Smooth muscle cell (in vitro differentiated cells): ENCODE data around the gene CD164L2. TPM values are rescaled to one million over a fixed set of nuclear protein-coding genes. Genes with fewer than 3 reads are reported as not detected.

Source experiments
- DNase-seq: peaks from one replicate; lab custom pipeline; 2025; ENCODE audit not compliant: unreplicated experiment; lab: John Stamatoyannopoulos, UW
- H2AFZ ChIP-seq: fragments of 200-600 bp; sonication (generic); 2 replicates; pipeline ENCODE4 v1.6.0; 2016; ENCODE audit warnings: antibody characterized with exemption, low read depth, mild to moderate bottlenecking
- H3F3A ChIP-seq: fragments of 200-600 bp; sonication (generic); 2 replicates; pipeline ENCODE4 v1.6.0; 2017; ENCODE audit warnings: antibody characterized with exemption, low read depth
- H3K27ac ChIP-seq: fragments of 200-600 bp; sonication (generic); 2 replicates; pipeline ENCODE4 v1.5.1; 2016; ENCODE audit warnings: low read depth, mild to moderate bottlenecking
- H3K27me3 ChIP-seq: fragments of 200-600 bp; sonication (generic); 2 replicates; pipeline ENCODE4 v1.6.1; 2016; ENCODE audit warnings: low read depth, mild to moderate bottlenecking
- H3K36me3 ChIP-seq: fragments of 200-600 bp; sonication (generic); 2 replicates; pipeline ENCODE4 v1.5.1; 2016; ENCODE audit warnings: low read depth
- H3K4me1 ChIP-seq: fragments of 200-600 bp; sonication (generic); 2 replicates; pipeline ENCODE4 v1.5.1; 2016; ENCODE audit warnings: low read depth
- H3K4me2 ChIP-seq: fragments of 200-600 bp; sonication (generic); 2 replicates; pipeline ENCODE4 v1.6.0; 2016; ENCODE audit warnings: mild to moderate bottlenecking
- H3K4me3 ChIP-seq: fragments of 200-600 bp; sonication (generic); 2 replicates; pipeline ENCODE4 v1.5.1; 2016; ENCODE audit warnings: mild to moderate bottlenecking
- H3K79me2 ChIP-seq: fragments of 200-600 bp; sonication (generic); 2 replicates; pipeline ENCODE4 v1.6.0; 2016; ENCODE audit warnings: low read depth, mild to moderate bottlenecking
- H3K9ac ChIP-seq: fragments of 200-600 bp; sonication (generic); 2 replicates; pipeline ENCODE4 v1.6.0; 2016; ENCODE audit warnings: low read depth
- H3K9me3 ChIP-seq: fragments of 200-600 bp; sonication (generic); replicated peaks from 2 replicates; pipeline ENCODE4 v1.5.1; 2016; ENCODE audit warnings: low read depth
- H4K20me1 ChIP-seq: fragments of 200-600 bp; sonication (generic); 2 replicates; pipeline ENCODE4 v1.6.0; 2016; ENCODE audit warnings: low read depth
- WGBS: methylation state at CpG from one replicate; pipeline ENCODE4 v1.1.7; 2016; ENCODE audit warnings: low lambda C conversion rate; 5-methylcytosine and 5-hydroxymethylcytosine counted together
- polyA plus RNA-seq: library from polyadenylated mRNA; unstranded; fragments of >200 nt; fragmentation: Nextera tagmentation; extraction: Ambion mirVana; gene quantifications from 2 replicates; pipeline ENCODE4 v1.2.1, GENCODE V29; 2016
- total RNA-seq: library from RNA; depleted of rRNA; stranded (reverse); fragments of >200 nt; gene quantifications from 2 replicates; pipeline ENCODE4 v1.2.3, GENCODE V29; 2014
- TF ChIP-seq, protein P1 (sequence below): fragments of 200-600 bp; sonication (generic); IDR thresholded peaks from 2 replicates; pipeline ENCODE4 v1.5.1; 2017; ENCODE audit warnings: borderline replicate concordance, mild to moderate bottlenecking, antibody characterized with exemption; ENCODE audit not compliant: insufficient read depth, poor library complexity, severe bottlenecking

Gene CD164L2
- total and polyA plus RNA-seq, 2 experiments from 2014 or later: 0.31 to 0.45 TPM

DNA sequence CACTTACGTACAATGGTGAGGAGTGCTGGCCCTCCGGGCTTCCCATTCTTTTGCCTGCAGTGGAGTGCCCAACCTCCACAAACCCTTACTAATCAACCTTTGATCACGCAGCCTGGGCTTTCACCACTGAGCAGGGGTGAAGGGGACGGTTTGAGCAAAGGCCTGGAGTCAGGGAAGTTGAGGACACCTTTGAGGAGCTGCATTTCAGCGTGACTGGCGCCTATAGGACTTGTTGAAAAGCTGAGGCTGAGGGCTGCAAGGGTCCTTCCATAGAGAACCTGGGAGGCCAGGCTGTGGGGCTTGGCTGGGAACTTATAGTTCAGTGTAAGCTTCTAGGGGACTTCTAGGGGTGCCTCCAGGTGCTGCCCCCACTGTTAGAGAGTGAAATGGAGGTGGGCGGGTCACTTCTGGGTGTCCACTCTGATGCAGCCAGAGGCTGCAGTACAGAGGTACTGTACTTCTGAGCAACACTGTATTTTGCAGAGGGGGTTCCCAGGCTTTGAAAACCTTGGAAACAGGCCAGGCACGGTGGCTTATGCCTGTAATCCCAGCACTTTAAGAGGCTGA lies 31.5 kb downstream of the CD164L2 start:
- H3K9ac ChIP-seq: no peak overlapping the region
- H3K4me2 ChIP-seq: peak overlapping the region; percentile 78
- H3K9me3 ChIP-seq: no peaks in the 10 kb centered on the region
- DNase-seq: no peak
- no peaks in the 10 kb centered on the region for H3K36me3 ChIP-seq
- TF ChIP-seq, protein P1, sequence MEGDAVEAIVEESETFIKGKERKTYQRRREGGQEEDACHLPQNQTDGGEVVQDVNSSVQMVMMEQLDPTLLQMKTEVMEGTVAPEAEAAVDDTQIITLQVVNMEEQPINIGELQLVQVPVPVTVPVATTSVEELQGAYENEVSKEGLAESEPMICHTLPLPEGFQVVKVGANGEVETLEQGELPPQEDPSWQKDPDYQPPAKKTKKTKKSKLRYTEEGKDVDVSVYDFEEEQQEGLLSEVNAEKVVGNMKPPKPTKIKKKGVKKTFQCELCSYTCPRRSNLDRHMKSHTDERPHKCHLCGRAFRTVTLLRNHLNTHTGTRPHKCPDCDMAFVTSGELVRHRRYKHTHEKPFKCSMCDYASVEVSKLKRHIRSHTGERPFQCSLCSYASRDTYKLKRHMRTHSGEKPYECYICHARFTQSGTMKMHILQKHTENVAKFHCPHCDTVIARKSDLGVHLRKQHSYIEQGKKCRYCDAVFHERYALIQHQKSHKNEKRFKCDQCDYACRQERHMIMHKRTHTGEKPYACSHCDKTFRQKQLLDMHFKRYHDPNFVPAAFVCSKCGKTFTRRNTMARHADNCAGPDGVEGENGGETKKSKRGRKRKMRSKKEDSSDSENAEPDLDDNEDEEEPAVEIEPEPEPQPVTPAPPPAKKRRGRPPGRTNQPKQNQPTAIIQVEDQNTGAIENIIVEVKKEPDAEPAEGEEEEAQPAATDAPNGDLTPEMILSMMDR: no peak
- no peak overlapping the region for H3K4me3 ChIP-seq
- 43% methylated on average over 8 of the region's 8 CpGs for WGBS
- no peaks in the 10 kb centered on the region for H3K79me2 ChIP-seq
- no peak overlapping the region for H3K27ac ChIP-seq
- H4K20me1 ChIP-seq: no peaks in the 10 kb centered on the region
- H2AFZ ChIP-seq: no peak overlapping the region
- peaks cover 7% of the 10 kb centered on the region for H3K4me1 ChIP-seq
- no peaks in the 10 kb centered on the region for H3K27me3 ChIP-seq
- no peaks in the 10 kb centered on the region for H3F3A ChIP-seq

DNA sequence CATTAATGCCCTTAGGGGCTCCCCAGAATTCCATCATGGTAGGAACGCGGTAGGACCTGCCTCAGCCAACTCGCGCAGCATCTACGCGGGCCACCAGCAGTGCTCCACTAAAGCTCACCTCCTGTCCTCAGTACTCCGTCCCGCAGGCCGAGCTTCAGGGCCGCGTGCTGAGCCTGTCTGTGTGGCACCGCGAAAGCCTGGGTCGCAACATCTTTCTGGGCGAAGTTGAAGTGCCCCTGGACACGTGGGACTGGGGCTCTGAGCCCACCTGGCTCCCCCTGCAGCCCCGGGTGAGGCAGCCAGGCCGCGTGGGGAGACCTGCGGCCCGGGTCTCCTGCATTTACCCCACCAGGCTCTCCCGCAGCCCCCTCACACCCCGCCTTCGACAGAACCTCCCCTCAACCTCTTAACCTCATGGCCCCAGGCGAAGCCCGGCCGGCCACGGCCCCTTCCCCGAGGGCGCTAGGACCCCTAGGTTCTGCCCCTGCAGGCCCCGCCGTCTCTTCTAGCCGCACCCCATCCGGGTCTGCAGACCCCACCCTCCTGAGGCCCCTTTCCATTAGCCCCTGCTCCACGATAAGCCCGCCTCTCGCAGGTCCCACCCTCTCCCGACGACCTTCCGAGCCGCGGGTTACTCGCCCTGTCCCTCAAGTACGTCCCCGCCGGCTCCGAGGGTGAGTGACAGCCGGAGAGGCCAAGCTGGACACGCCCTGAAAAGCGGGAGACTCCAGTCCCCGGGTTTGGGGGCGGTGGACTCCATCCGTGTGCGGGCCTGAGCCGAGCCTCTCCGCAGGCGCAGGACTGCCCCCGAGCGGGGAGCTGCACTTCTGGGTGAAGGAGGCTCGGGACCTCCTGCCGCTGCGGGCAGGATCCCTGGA lies 32.2 kb downstream of the CD164L2 start:
- Histone ChIP-seq H3F3A (no peaks in the 10 kb centered on the region), H3K4me3 (peak overlapping the region; percentile 39)

DNA sequence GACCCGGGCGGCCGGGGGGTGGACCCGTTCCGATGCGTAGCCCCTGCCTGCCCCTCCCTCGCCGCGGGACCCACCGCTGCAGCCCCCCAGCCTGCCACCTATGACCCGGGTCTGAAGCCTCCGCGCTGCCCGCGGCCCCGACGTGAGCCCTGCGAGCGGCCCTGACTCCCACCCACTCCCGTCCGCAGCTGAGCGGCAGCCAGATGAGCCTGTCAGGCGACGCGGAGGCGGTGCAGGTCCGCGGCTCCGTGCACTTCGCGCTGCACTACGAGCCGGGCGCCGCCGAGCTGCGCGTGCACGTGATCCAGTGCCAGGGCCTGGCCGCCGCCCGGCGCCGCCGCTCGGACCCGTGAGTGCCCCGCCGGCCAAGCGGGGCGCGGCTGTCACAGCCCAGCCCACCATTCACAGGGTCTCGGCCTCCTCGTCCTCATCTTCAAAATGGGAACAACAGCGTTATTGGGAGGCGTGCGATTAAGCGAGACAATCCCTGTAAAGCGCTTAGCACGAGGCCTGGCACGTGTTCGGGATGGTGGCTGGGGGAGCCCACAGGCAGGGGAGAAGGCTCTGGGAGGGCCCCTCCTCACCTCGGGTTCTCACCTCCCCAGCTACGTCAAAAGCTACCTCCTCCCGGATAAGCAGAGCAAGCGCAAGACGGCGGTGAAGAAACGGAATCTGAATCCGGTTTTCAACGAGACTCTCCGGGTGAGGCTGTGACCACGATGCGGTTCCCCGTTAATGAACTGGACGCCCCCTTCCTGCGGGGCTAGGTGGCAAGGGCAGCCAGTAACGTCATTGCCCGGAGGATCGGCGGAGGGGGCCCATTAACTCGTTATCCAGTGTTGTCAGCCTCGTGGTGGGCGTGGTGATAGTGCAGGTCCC lies 33.1 kb downstream of the CD164L2 start:
- DNase-seq: peak; percentile 44
- no peak overlapping the region for H3K9ac ChIP-seq
- whole genome bisulfite sequencing: 11% methylated on average over 72 of the region's 84 CpGs

More for the DNA sequence above, 32.2 kb downstream of the CD164L2 start:
- Histone ChIP-seq H3K27ac (no peak overlapping the region), H3K4me2 (peak overlapping the region; percentile 78), H3K9me3 (no peaks in the 10 kb centered on the region), H3K36me3 (no peaks in the 10 kb centered on the region), H3K4me1 (peaks cover 7% of the 10 kb centered on the region), H3K9ac (no peak overlapping the region), H2AFZ (no peak overlapping the region), H3K79me2 (no peaks in the 10 kb centered on the region), H4K20me1 (no peaks in the 10 kb centered on the region), H3K27me3 (no peaks in the 10 kb centered on the region)
- TF ChIP-seq, protein P1: peak; percentile 9
- DNase-seq: peak; percentile 17
- 14% methylated on average over 53 of the region's 62 CpGs for whole genome bisulfite sequencing

More for the DNA sequence above, 33.1 kb downstream of the CD164L2 start:
- H3K4me2 ChIP-seq: peak overlapping the region; percentile 78
- TF ChIP-seq, protein P1: no peak
- H3K79me2 ChIP-seq: no peaks in the 10 kb centered on the region
- no peak overlapping the region for H3K27ac ChIP-seq
- no peaks in the 10 kb centered on the region for H3K27me3 ChIP-seq
- H3K36me3 ChIP-seq: no peaks in the 10 kb centered on the region
- peak overlapping the region; percentile 44 for H3K4me3 ChIP-seq
- peaks cover 7% of the 10 kb centered on the region for H3K4me1 ChIP-seq
- no peaks in the 10 kb centered on the region for H3K9me3 ChIP-seq
- no peaks in the 10 kb centered on the region for H3F3A ChIP-seq
- no peak overlapping the region for H2AFZ ChIP-seq
- H4K20me1 ChIP-seq: no peaks in the 10 kb centered on the region
